Uterus (tissue), 2 donors: ENCODE measurements around the gene TIMM23.
"Not testable (repeated sequence)": the region's sequence is repeated elsewhere in the genome, so short reads cannot be mapped to it uniquely, and the experiment has no call there.

ENCODE experiments used
- POLR2A ChIP-seq, 2 donors: fragments of 450-650 bp; IDR thresholded peaks; one replicate each; pipeline ENCODE4 v1.6.1; 2016; ENCODE audit warnings: antibody characterized with exemption in 2 of 2, mild to moderate bottlenecking in 1 of 2, moderate library complexity in 1 of 2
- TF ChIP-seq, protein P1 (sequence below), 4 experiments: fragments of 200-600 bp in 2 of 4; fragments of 450-650 bp in 2 of 4; sonication (generic) in 2 of 4; IDR thresholded peaks; one replicate each; pipeline ENCODE4 v1.5.1; 2016 to 2019; ENCODE audit warnings: antibody characterized with exemption in 4 of 4, mild to moderate bottlenecking in 2 of 4, moderate library complexity in 1 of 4

DNA sequence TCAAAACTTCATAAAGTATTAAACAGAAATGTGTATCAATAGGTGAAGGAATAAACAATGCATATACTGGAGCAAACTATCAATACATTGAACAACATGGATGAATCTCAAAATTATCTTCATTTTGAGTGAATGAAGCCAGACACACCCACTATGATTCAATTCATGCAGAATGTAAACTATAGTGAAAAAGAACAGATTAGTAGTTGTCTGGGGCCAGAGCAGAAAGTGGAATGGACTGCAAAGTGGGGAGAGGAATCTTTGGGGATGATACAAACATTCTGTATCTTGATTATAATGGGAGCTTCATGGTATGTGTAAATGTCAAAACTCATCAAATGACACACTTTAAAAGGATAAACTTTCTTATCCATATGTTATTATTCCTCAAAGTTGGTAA is 23.5 kb upstream of the TIMM23 start:
- not testable (repeated sequence) for TF ChIP-seq POLR2A (IDR thresholded peaks at IDR 0.05)
- TF ChIP-seq, protein P1, sequence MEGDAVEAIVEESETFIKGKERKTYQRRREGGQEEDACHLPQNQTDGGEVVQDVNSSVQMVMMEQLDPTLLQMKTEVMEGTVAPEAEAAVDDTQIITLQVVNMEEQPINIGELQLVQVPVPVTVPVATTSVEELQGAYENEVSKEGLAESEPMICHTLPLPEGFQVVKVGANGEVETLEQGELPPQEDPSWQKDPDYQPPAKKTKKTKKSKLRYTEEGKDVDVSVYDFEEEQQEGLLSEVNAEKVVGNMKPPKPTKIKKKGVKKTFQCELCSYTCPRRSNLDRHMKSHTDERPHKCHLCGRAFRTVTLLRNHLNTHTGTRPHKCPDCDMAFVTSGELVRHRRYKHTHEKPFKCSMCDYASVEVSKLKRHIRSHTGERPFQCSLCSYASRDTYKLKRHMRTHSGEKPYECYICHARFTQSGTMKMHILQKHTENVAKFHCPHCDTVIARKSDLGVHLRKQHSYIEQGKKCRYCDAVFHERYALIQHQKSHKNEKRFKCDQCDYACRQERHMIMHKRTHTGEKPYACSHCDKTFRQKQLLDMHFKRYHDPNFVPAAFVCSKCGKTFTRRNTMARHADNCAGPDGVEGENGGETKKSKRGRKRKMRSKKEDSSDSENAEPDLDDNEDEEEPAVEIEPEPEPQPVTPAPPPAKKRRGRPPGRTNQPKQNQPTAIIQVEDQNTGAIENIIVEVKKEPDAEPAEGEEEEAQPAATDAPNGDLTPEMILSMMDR (IDR thresholded peaks at IDR 0.05), result not testable (repeated sequence)
